H4 (cell line): ENCODE results near the gene CNDP2. TPM values are rescaled to one million over a fixed set of nuclear protein-coding genes. Genes with fewer than 3 reads are reported as not detected.

ENCODE experiments used
- DNase-seq: peaks from one replicate; pipeline ENCODE4 v3.0.0-alpha.2; 2015; ENCODE audit warnings: low spot score
- total RNA-seq: library from RNA; depleted of rRNA; stranded (reverse); fragments of >200 nt; shearing (Covaris generic); gene quantifications from 2 replicates; pipeline ENCODE4 v1.2.3, GENCODE V29; 2014

Gene CNDP2
- total RNA-seq, 1 experiment from 2014 or later: 57.3 TPM

- no peak for DNase-seq
These were observed 23.9 kb upstream of the CNDP2 start for GRCh38 chr18:74472312-74472711.

GRCh38 chr18:74473976-74474640 is 22.1 kb upstream of the CNDP2 start:
- no peak for DNase-seq

- DNase-seq: peak; percentile 23
These were observed 20.0 kb upstream of the CNDP2 start for GRCh38 chr18:74476140-74476539.

- DNase-seq: no peak
These were observed 18.4 kb upstream of the CNDP2 start for GRCh38 chr18:74477771-74478170.

GRCh38 chr18:74478316-74478715 is 17.8 kb upstream of the CNDP2 start:
- DNase-seq: no peak

GRCh38 chr18:74478880-74479279 is 17.3 kb upstream of the CNDP2 start:
- no peak for DNase-seq

GRCh38 chr18:74479486-74480148 is 16.5 kb upstream of the CNDP2 start:
- no peak for DNase-seq

- peak; percentile 29 for DNase-seq
These were observed 16.0 kb upstream of the CNDP2 start for GRCh38 chr18:74480149-74480651.

- no peak for DNase-seq
These were observed 13.5 kb upstream of the CNDP2 start for GRCh38 chr18:74482697-74483096.

- no peak for DNase-seq
These were observed 9.9 kb upstream of the CNDP2 start for GRCh38 chr18:74486119-74486849.

GRCh38 chr18:74488354-74488753 is 7.8 kb upstream of the CNDP2 start:
- DNase-seq: no peak

- no peak for DNase-seq
These were observed 7.3 kb upstream of the CNDP2 start for GRCh38 chr18:74488864-74489263.

- DNase-seq: peak; percentile 65
These were observed 6.5 kb upstream of the CNDP2 start for GRCh38 chr18:74489676-74490075.

- no peak for DNase-seq
These were observed 3.9 kb upstream of the CNDP2 start for GRCh38 chr18:74492259-74492658.

- DNase-seq: peak; percentile 67
These were observed 2.5 kb upstream of the CNDP2 start for GRCh38 chr18:74493689-74494088.

- no peak for DNase-seq
These were observed 1.6 kb upstream of the CNDP2 start for GRCh38 chr18:74494514-74494913.

- DNase-seq: peak; percentile 55
These were observed 553 bp downstream of the CNDP2 start for GRCh38 chr18:74496508-74497323.

GRCh38 chr18:74497324-74497676 is 1.1 kb downstream of the CNDP2 start:
- DNase-seq: no peak

- no peak for DNase-seq
These were observed 1.6 kb downstream of the CNDP2 start for GRCh38 chr18:74497778-74498177.

- DNase-seq: peak; percentile 63
These were observed 2.8 kb downstream of the CNDP2 start for GRCh38 chr18:74498712-74499627.

GRCh38 chr18:74499633-74500032 is 3.5 kb downstream of the CNDP2 start:
- DNase-seq: peak; percentile 37
